ENCODE measurements around the gene RPAP2. TPM values are rescaled to one million over a fixed set of nuclear protein-coding genes. Genes with fewer than 3 reads are reported as not detected.

RPAP2 gene
- total RNA-seq, 1 experiment from 2014 or later = 28.1 TPM

DNA sequence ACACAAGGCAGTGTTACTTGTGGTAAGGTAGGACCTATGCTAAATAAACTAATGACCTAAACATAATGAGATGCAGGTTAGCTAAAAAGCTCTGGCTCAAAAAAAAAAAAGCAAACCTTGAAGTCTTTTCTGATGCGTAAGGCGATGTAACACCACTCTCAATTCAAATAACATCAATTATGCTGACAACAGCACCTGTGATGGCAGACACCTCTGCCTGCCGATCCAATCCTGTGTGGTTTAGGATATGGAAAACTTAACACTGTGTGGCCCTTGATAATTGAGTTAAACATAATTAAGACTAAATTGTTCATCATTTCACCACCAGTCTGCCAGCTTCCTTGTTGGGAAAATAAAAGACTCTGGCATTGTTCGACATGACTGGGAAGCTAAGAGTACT is 9.1 kb downstream of the RPAP2 start:
- H3K27me3 ChIP-seq (ENCODE audit: insufficient read depth, low read length) = no peaks in the 10 kb centered on the region
- H3K4me2 ChIP-seq (ENCODE audit: low read length) = no peak overlapping the region
- ChIA-PET CTCF (interaction anchor here (0.6 to 1.9 kb wide), 2 partner anchors 16 to 510 kb away, joined by 3 to 4 read pairs; no protein-coding TSS in a partner anchor), RAD21 (ENCODE audit: low non-redundant PET in 1 of 2, low total read pairs in 2 of 2, uncharacterized antibody in 2 of 2, unreplicated experiment in 2 of 2) (no interaction called here), POLR2A (interaction anchor here (0.7 kb wide), 1 partner anchor 12 kb away, joined by 4 read pairs; no protein-coding TSS in a partner anchor)
- no peak overlapping the region for H3K27ac ChIP-seq (ENCODE audit: low read depth, low read length)
- no peaks in the 10 kb centered on the region for H3K9me3 ChIP-seq (ENCODE audit: control insufficient read depth in 1 of 2, insufficient read depth in 1 of 2, low read depth in 1 of 2, low read length in 2 of 2)
- intact Hi-C loops (cut with micrococcal nuclease) = loop anchor here (5.0 kb wide), 1 partner anchor 439 kb away; no protein-coding TSS in a partner anchor
- no peaks in the 10 kb centered on the region for H3K9me2 ChIP-seq (ENCODE audit: insufficient read depth)
- no peak overlapping the region for H3K9ac ChIP-seq (ENCODE audit: low read length)
- ATAC-seq (no peak), DNase-seq (ENCODE audit: low read depth, low spot score) (no peak)
- BruUV-seq (replicated peaks) = no TSS peak
- TF ChIP-seq, protein P1, sequence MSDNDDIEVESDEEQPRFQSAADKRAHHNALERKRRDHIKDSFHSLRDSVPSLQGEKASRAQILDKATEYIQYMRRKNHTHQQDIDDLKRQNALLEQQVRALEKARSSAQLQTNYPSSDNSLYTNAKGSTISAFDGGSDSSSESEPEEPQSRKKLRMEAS (IDR thresholded peaks at IDR 0.05) = no peak
- TF ChIP-seq POLR2AphosphoS5 (IDR thresholded peaks at IDR 0.05; ENCODE audit: low read depth, low read length) (no peak), SP1 (IDR thresholded peaks at IDR 0.05; ENCODE audit: low read depth) (no peak), ZNF274 (IDR thresholded peaks at IDR 0.05; ENCODE audit: low read depth, low read length) (no peak), EZH2 (IDR thresholded peaks at IDR 0.05) (no peak)
- TF ChIP-seq, protein P2, sequence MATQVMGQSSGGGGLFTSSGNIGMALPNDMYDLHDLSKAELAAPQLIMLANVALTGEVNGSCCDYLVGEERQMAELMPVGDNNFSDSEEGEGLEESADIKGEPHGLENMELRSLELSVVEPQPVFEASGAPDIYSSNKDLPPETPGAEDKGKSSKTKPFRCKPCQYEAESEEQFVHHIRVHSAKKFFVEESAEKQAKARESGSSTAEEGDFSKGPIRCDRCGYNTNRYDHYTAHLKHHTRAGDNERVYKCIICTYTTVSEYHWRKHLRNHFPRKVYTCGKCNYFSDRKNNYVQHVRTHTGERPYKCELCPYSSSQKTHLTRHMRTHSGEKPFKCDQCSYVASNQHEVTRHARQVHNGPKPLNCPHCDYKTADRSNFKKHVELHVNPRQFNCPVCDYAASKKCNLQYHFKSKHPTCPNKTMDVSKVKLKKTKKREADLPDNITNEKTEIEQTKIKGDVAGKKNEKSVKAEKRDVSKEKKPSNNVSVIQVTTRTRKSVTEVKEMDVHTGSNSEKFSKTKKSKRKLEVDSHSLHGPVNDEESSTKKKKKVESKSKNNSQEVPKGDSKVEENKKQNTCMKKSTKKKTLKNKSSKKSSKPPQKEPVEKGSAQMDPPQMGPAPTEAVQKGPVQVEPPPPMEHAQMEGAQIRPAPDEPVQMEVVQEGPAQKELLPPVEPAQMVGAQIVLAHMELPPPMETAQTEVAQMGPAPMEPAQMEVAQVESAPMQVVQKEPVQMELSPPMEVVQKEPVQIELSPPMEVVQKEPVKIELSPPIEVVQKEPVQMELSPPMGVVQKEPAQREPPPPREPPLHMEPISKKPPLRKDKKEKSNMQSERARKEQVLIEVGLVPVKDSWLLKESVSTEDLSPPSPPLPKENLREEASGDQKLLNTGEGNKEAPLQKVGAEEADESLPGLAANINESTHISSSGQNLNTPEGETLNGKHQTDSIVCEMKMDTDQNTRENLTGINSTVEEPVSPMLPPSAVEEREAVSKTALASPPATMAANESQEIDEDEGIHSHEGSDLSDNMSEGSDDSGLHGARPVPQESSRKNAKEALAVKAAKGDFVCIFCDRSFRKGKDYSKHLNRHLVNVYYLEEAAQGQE (IDR thresholded peaks at IDR 0.05; ENCODE audit: low read depth) = no peak
- no peaks in the 10 kb centered on the region for H3K4me1 ChIP-seq (ENCODE audit: control insufficient read depth in 1 of 2, insufficient read depth in 2 of 2, low read length in 2 of 2)
- 0 out of 2 replicates have a peak, but pooled peaks cover 3% of the 10 kb centered on the region for H3K79me2 ChIP-seq (ENCODE audit: insufficient read depth, low read length)
- no peak overlapping the region for H2AFZ ChIP-seq (ENCODE audit: low read depth, low read length, poor library complexity, severe bottlenecking)
- H3K36me3 ChIP-seq (ENCODE audit: control insufficient read depth in 1 of 2, insufficient read depth in 2 of 2, low read length in 2 of 2) = peaks cover 20 to 22% of the 10 kb centered on the region in 2 experiments
- H4K20me1 ChIP-seq (ENCODE audit: insufficient read depth) = no peaks in the 10 kb centered on the region
- no peak overlapping the region for H3K4me3 ChIP-seq (replicated peaks in 1 of 2; ENCODE audit: low read depth in 1 of 2, low read length in 2 of 2)
